Measurements from ENCODE around the gene RSRC1. TPM values are rescaled to one million over a fixed set of nuclear protein-coding genes. Genes with fewer than 3 reads are reported as not detected.

RSRC1 gene
- total and polyA plus RNA-seq, 2 experiments from 2014 or later, result 22.6 to 34.1 TPM

- 96% methylated on average over 4 of the region's 4 CpGs for WGBS (ENCODE audit: low lambda C conversion rate, missing lambda C conversion rate)
- H3K27ac ChIP-seq, result no peak overlapping the region
- no peak overlapping the region for H3K4me3 ChIP-seq
- no peaks in the 10 kb centered on the region for H4K20me1 ChIP-seq (ENCODE audit: insufficient read depth, poor library complexity, severe bottlenecking)
- no peaks in the 10 kb centered on the region for H3K79me2 ChIP-seq
- no peaks in the 10 kb centered on the region for H3K9me2 ChIP-seq (replicated peaks; ENCODE audit: insufficient read depth)
- no peaks in the 10 kb centered on the region for H3K36me3 ChIP-seq (replicated peaks; ENCODE audit: insufficient read depth, low read depth)
- no peak overlapping the region for H2AFZ ChIP-seq
- no peak for TF ChIP-seq EZH2 (IDR thresholded peaks at IDR 0.05; ENCODE audit: borderline replicate concordance)
- TF ChIP-seq EZH2phosphoT487 (IDR thresholded peaks at IDR 0.05; ENCODE audit: low read depth, severe bottlenecking, unreplicated experiment), result no peak
- TF ChIP-seq CTCF (IDR thresholded peaks at IDR 0.05; ENCODE audit: poor library complexity), result no peak
- H3K27me3 ChIP-seq, result no peaks in the 10 kb centered on the region
- H3K4me1 ChIP-seq (ENCODE audit: insufficient read depth), result no peaks in the 10 kb centered on the region
- DNase-seq (ENCODE audit: low spot score), result no peak
- no peaks in the 10 kb centered on the region for H3K9me3 ChIP-seq (ENCODE audit: low read depth)
- no peak overlapping the region for H3K4me2 ChIP-seq
Observed at GRCh38 chr3:158210067-158210466, 100.2 kb downstream of the RSRC1 start.

GRCh38 chr3:158213461-158213860, 103.6 kb downstream of the RSRC1 start:
- Histone ChIP-seq H3K36me3 (replicated peaks; ENCODE audit: insufficient read depth, low read depth) (no peaks in the 10 kb centered on the region), H3K4me3 (no peak overlapping the region), H3K27me3 (no peaks in the 10 kb centered on the region), H3K79me2 (no peaks in the 10 kb centered on the region), H3K27ac (no peak overlapping the region), H2AFZ (no peak overlapping the region), H3K4me1 (ENCODE audit: insufficient read depth) (no peaks in the 10 kb centered on the region), H3K9me2 (replicated peaks; ENCODE audit: insufficient read depth) (no peaks in the 10 kb centered on the region), H3K4me2 (no peak overlapping the region), H3K9me3 (ENCODE audit: low read depth) (no peaks in the 10 kb centered on the region), H4K20me1 (ENCODE audit: insufficient read depth, poor library complexity, severe bottlenecking) (no peaks in the 10 kb centered on the region)
- TF ChIP-seq CTCF (IDR thresholded peaks at IDR 0.05; ENCODE audit: poor library complexity) (no peak), EZH2 (IDR thresholded peaks at IDR 0.05; ENCODE audit: borderline replicate concordance) (no peak), EZH2phosphoT487 (IDR thresholded peaks at IDR 0.05; ENCODE audit: low read depth, severe bottlenecking, unreplicated experiment) (no peak)
- DNase-seq (ENCODE audit: low spot score), result no peak

- Histone ChIP-seq H4K20me1 (ENCODE audit: insufficient read depth, poor library complexity, severe bottlenecking) (no peaks in the 10 kb centered on the region), H3K27me3 (no peaks in the 10 kb centered on the region), H3K4me1 (ENCODE audit: insufficient read depth) (no peaks in the 10 kb centered on the region), H3K79me2 (no peaks in the 10 kb centered on the region), H2AFZ (no peak overlapping the region), H3K27ac (no peak overlapping the region), H3K9me2 (replicated peaks; ENCODE audit: insufficient read depth) (no peaks in the 10 kb centered on the region), H3K4me3 (no peak overlapping the region), H3K36me3 (replicated peaks; ENCODE audit: insufficient read depth, low read depth) (no peaks in the 10 kb centered on the region), H3K9me3 (ENCODE audit: low read depth) (no peaks in the 10 kb centered on the region), H3K4me2 (no peak overlapping the region)
- DNase-seq (ENCODE audit: low spot score), result no peak
- TF ChIP-seq EZH2 (IDR thresholded peaks at IDR 0.05; ENCODE audit: borderline replicate concordance) (no peak), EZH2phosphoT487 (IDR thresholded peaks at IDR 0.05; ENCODE audit: low read depth, severe bottlenecking, unreplicated experiment) (no peak), CTCF (IDR thresholded peaks at IDR 0.05; ENCODE audit: poor library complexity) (no peak)
- WGBS (ENCODE audit: low lambda C conversion rate, missing lambda C conversion rate), result 70% methylated on average over 3 of the region's 3 CpGs
Observed at GRCh38 chr3:158217992-158218391, 108.1 kb downstream of the RSRC1 start.

- Histone ChIP-seq H4K20me1 (ENCODE audit: insufficient read depth, poor library complexity, severe bottlenecking) (no peaks in the 10 kb centered on the region), H3K4me1 (ENCODE audit: insufficient read depth) (no peaks in the 10 kb centered on the region), H3K9me3 (ENCODE audit: low read depth) (no peaks in the 10 kb centered on the region), H3K9me2 (replicated peaks; ENCODE audit: insufficient read depth) (no peaks in the 10 kb centered on the region), H3K79me2 (no peaks in the 10 kb centered on the region), H3K27ac (no peak overlapping the region), H2AFZ (no peak overlapping the region), H3K27me3 (no peaks in the 10 kb centered on the region), H3K36me3 (replicated peaks; ENCODE audit: insufficient read depth, low read depth) (no peaks in the 10 kb centered on the region), H3K4me3 (no peak overlapping the region), H3K4me2 (no peak overlapping the region)
- TF ChIP-seq EZH2 (IDR thresholded peaks at IDR 0.05; ENCODE audit: borderline replicate concordance) (no peak), CTCF (IDR thresholded peaks at IDR 0.05; ENCODE audit: poor library complexity) (no peak)
- no peak for DNase-seq (ENCODE audit: low spot score)
Observed at GRCh38 chr3:158220575-158220974, 110.7 kb downstream of the RSRC1 start.

All from hepatocyte (in vitro differentiated cells).